Measurements from ENCODE around the gene HBE1. TPM values are rescaled to one million over a fixed set of nuclear protein-coding genes. Genes with fewer than 3 reads are reported as not detected.

Gene HBE1
- total and polyA plus RNA-seq, 12 donors, result not detected

GRCh38 chr11:5235364-5236095 is 34.2 kb downstream of the HBE1 start:
- WGBS, 2 donors, result 85 to 88% methylated on average over 5 of the region's 5 CpGs
- DNase-seq, result no peak
- ATAC-seq, result no peak
- H3K4me1 ChIP-seq, result no peaks in the 10 kb centered on the region
- H3K27me3 ChIP-seq, result peaks cover 0 to 22% (median 0%) of the 10 kb centered on the region in 7 donors
- TF ChIP-seq CTCF (IDR thresholded peaks at IDR 0.05), result no peak
- no peak overlapping the region for H3K27ac ChIP-seq
- H3K9me3 ChIP-seq, result no peaks in the 10 kb centered on the region
- intact Hi-C loops (cut with DNase I), result no loop called here
- H3K36me3 ChIP-seq, result no peaks in the 10 kb centered on the region
- no peak overlapping the region for H3K4me3 ChIP-seq

- ATAC-seq (no peak), DNase-seq (no peak)
- Histone ChIP-seq H3K4me3 (no peak within 1 kb of the TSS), H3K36me3 (no peaks in the 10 kb centered on the region), H3K4me1 (no peaks in the 10 kb centered on the region), H3K9me3 (no peaks in the 10 kb centered on the region), H3K27ac (no peak within 1 kb of the TSS), H3K27me3 (peaks cover 0 to 22% (median 0%) of the 10 kb centered on the region in 7 donors)
- WGBS, 2 donors, result 43 to 46% methylated on average over 2 of the region's 2 CpGs
- TF ChIP-seq CTCF (IDR thresholded peaks at IDR 0.05), result no peak
- intact Hi-C loops (cut with DNase I), result no loop called here
These were observed 35.3 kb downstream of the HBE1 start, which contains the start of gene HBD for GRCh38 chr11:5234381-5234834. Gene HBD, minus strand, starts transcription at chr11:5234483. Its CDS starts 50 bp downstream, at chr11:5234433.

GRCh38 chr11:5233307-5233706 is 36.4 kb downstream of the HBE1 start:
- intact Hi-C loops (cut with DNase I), result no loop called here
- ATAC-seq (no peak), DNase-seq (no peak)
- WGBS, 2 donors, result 82 to 84% methylated on average over 1 of the region's 1 CpG
- H3K9me3 ChIP-seq, result no peaks in the 10 kb centered on the region
- H3K36me3 ChIP-seq, result no peaks in the 10 kb centered on the region
- no peak for TF ChIP-seq CTCF (IDR thresholded peaks at IDR 0.05)
- H3K27me3 ChIP-seq, result peaks cover 0 to 22% (median 0%) of the 10 kb centered on the region in 7 donors
- no peak overlapping the region for H3K27ac ChIP-seq
- no peak overlapping the region for H3K4me3 ChIP-seq
- H3K4me1 ChIP-seq, result no peaks in the 10 kb centered on the region

- DNase-seq (no peak), ATAC-seq (no peak)
- no peak for TF ChIP-seq CTCF (IDR thresholded peaks at IDR 0.05)
- Histone ChIP-seq H3K9me3 (no peaks in the 10 kb centered on the region), H3K36me3 (no peaks in the 10 kb centered on the region), H3K27me3 (peaks cover 0 to 19% (median 0%) of the 10 kb centered on the region in 7 donors), H3K4me1 (no peaks in the 10 kb centered on the region), H3K27ac (no peak overlapping the region), H3K4me3 (no peak overlapping the region)
- 91 to 93% methylated on average over 2 of the region's 2 CpGs for WGBS, 2 donors
- intact Hi-C loops (cut with DNase I), result no loop called here
These were observed 36.9 kb downstream of the HBE1 start for GRCh38 chr11:5232821-5233220.
